Renal cortical epithelial cell (primary cell): ENCODE data around the gene SLC8A2. TPM values are rescaled to one million over a fixed set of nuclear protein-coding genes. Genes with fewer than 3 reads are reported as not detected.
"Not testable (repeated sequence)": the region's sequence is repeated elsewhere in the genome, so short reads cannot be mapped to it uniquely, and the experiment has no call there.

Experiments used
- DNase-seq: peaks from one replicate; pipeline ENCODE4 v3.0.0-alpha.2; 2011; ENCODE audit warnings: low read depth
- total RNA-seq: library from RNA; depleted of rRNA; stranded (reverse); fragments of >200 nt; gene quantifications from 2 replicates; pipeline ENCODE4 v1.2.3, GENCODE V29; 2014

Gene SLC8A2
- total RNA-seq, 1 donor from 2014 or later = 0.30 TPM

DNA sequence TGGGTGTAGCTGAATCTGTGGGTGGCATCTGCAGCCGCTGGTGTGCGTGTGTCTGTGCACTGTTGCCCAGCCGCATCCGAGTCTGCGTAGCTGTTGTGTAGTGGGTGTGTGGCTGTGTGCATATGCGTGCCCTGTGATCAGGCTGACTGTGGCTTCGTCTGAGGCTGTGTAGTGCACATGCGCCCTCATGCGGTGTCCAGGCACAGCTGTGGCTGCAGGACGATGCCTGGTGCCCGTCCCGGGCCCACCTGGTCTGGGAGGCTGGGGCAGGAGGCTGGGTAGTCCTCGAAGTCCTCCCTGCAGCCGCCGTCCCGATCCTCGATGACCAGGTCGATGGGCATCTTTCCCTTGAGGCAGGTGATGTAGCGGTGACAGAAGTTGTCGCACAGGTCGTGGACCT, 57.2 kb downstream of the SLC8A2 start:
- DNase-seq = no peak

DNA sequence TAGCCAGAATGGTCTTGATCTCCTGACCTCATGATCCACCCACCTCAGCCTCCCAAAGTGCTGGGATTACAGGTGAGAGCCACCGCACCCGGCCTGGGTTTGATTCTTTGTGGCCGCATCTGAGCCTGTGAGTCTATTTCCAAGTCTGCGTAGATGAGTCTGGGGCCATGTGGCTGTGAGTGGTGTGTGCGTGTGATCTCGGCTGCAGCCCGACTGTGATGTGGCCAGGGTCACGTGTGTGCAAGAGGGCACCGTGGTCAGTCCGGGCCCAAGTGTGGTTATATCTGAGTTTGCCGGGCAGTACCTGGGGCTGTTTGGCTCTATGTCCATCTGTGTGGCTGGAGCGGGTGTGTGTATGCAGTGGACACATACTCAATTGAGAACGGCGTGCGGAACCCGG, 57.8 kb downstream of the SLC8A2 start:
- DNase-seq = no peak

GRCh38 chr19:47411696-47412095, 60.0 kb downstream of the SLC8A2 start:
- not testable (repeated sequence) for DNase-seq

DNA sequence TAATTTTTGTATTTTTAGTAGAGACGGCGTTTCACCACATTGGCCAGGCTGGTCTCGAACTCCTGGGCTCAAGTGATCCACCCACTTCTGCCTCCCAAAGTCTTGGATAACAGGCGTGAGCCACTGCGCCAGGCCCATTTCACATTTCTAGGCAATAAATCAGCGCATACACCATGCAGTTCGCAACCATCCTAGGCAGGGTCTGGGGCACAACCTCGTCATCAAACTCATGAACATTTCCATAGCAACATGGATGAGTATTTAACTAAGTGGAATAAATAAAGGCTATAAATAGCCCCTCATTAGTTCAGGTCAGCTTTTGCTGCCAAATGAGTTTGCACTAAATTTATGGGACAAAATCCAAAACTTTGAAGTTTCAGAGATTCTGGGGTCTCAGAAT, 60.6 kb downstream of the SLC8A2 start:
- no peak for DNase-seq

DNA sequence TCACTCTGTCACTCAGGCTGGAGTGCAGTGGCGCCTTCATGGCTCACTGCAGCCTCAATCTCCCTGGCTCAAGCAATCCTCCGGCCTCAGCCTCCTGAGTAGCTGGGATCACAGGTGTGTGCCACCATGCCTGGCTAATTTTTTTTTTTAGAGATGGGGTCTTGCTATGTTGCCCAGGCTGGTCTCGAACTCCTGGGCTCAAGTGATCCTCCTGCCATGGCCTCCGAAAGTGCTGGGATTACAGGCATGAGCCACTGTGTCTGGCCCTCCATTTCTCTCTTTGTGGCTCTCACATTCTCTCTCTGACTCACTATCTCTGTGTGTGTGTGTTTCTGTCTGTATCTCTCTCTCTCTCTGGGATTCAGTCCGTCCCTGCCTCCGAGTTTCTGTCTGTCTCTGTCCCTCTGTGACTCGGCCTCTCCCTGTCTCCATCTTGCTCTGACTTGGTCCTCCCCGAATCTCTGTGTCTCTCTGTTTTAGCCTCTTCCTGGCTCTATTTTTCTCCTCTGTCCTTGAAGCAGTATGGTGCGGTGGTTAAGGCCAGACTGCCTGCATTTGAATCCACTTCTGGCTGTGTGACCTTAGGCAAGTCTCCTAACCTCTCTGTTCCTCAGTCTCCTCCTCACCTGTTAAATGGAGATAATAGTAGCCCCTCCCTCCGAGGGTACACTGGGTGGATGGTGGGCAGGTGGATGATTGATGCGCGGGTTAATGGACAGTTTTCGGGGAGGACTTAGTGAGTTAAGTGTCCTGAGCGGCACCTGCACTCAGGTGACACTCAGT, 63.3 kb downstream of the SLC8A2 start:
- DNase-seq = no peak

DNA sequence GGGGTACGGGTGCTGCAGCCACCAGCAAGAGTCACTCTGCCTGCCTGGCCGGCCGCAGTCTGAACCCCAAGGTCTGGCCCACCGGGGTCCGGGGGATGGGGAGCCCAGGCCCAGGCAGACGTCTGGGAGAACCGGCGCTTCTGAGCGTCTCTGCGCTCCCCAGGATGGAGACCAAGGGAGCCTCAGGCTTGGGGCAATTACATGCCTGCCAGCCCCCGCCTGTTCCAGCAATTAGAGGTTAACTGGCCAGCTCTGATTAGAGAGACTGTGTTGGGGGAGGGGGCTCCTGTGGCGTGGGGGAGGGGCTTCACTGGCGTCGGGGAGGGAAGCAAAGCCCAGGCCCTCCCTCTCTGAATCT, 64.3 kb downstream of the SLC8A2 start:
- DNase-seq = no peak

- no peak for DNase-seq
Observed at GRCh38 chr19:47406711-47407416, 64.8 kb downstream of the SLC8A2 start.

GRCh38 chr19:47405854-47406417, 65.8 kb downstream of the SLC8A2 start:
- DNase-seq = no peak

GRCh38 chr19:47405197-47405550, 66.5 kb downstream of the SLC8A2 start:
- no peak for DNase-seq

- DNase-seq = no peak
Observed at GRCh38 chr19:47404334-47405196, 67.1 kb downstream of the SLC8A2 start.

- no peak for DNase-seq
Observed at GRCh38 chr19:47402504-47402903, 69.2 kb downstream of the SLC8A2 start.

DNA sequence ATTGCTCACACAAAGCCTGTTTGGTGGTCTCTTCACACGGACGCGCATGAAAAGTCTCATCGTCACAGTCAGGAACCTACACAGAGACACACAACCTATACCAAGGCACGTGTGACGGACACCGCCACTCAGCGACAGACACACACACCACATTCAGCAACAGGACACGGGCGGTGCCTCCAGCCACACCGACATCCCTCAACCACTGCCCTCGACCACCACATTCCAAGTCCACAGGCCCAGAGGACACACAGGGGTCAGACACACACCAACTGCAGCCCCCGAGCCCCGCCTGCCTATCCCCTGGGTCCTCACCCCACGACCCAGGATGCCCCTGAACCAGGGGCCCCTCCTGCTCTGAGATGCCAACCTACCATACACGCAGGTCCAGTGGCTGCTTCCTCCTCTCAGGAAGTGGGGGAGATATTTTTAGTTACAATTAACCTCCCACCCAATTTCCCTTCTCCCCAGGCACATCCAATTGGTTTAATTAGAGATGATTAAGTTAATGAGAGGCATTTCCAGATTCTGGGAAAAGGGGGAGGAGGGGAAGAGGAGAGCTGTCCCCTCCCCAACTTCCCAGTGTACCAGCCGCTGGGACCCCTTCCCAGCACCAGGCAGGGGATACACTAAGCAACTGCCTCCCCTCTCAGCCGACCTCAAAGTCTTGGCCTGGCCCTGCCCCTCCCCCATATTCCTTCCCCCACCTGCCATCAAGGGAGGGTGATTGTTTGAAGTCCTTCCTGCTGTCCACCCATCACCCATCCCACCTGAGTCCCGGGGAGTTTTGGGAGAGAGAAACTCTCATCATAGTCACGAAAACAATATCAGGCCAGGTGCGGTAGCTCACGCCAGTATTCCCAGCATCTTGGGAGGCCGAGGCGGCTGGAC, 72.7 kb downstream of the SLC8A2 start:
- DNase-seq = no peak

DNA sequence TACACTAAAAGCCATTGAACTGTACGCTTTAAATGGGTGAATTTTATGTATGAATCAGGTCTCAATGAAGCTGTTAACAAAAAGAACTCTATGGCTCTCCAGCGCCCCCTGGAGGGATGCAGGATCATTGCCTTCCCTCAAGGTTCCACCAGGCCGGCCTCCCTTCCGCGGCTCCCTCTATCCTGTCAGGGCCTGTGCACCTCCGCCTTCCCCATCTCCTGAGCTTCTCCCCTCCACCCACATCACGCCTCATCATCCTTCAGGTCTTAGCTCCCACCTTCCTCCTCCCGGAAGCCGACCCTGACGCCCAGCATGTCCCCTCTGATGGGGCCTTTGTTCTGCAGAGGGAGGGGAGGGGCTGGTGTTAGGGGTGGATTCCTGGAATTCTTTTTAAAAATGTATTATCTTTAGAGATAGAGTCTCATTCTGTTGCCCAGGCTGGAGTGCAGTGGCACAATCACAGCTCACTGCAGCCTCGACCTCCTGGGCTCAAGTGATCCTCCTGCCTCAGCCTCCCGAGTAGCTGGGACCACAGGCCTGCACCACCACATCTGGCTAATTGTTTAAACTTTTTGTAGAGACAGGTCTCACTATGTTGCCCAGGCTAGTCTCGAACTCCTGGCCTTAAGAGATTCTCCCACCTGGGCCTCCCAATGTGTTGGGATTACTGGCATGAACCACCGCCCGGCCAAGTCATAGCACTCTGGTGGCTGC, 80.0 kb downstream of the SLC8A2 start:
- DNase-seq = peak; percentile 50

DNA sequence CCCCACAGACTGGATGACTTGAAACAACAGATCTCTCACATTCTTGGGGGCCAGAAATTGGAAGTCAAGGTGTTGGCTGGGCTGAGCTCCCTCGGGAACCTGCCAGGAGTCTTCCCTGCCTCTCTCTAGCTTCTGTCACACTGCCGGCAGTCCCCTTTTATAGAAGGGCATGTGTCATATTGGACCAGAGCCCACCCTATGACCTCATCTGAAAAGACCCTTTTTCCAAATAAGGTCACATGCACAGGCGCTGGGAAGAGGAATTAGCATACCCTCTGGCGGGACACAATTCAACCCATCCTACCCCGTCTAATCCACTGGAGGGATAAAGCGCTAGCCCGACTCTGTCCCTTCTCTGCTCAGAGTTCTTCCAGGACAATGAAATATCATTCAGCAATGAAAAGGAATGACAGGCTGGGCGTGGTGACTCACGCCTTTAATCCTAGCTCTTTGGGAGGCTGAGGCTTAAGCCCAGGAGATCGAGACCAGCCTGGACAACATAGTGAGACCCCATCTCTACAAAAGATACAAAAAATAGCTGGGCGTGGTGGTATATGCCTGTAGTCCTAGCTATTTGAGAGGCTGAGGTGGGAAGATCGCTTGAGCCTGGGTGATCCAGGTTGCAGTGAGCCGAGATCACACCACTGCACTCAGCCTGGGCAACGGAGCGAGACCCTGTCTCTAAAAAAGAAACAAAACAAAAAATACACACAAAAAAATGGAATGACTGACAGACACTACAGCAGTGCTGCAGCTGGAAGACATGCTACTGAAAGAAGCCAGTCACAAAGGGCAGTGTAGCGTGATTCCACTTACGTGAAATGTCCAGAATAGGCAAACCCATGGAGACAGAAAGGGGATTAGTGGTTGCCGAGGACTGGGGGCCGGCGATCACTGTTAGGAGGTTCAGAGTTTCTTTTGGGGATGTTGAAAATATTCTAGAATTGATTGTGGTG, 80.9 kb downstream of the SLC8A2 start:
- DNase-seq = no peak

- no peak for DNase-seq
Observed at GRCh38 chr19:47389150-47389556, 82.5 kb downstream of the SLC8A2 start.

DNA sequence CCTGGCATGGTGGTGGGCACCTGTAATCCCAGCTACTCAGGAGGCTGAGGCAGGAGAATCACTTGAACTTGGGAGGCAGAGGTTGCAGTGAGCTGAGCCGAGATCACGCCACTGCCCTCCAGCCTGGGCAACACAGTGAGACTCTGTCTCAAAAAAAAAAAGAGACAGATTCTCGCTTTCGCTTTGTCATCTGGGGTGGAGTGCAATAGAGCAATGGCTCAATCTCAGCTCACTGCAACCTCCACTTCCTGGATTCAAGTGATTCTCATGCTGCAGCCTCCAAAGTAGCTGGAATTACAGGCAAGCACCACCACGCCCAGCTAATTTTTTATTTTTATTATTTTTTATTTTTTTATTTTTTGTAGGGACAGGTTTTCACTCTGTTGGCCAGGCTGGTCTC, 83.0 kb downstream of the SLC8A2 start:
- DNase-seq = not testable (repeated sequence)

GRCh38 chr19:47387623-47388022, 84.1 kb downstream of the SLC8A2 start:
- DNase-seq = not testable (repeated sequence)

GRCh38 chr19:47386582-47386981, 85.1 kb downstream of the SLC8A2 start:
- not testable (repeated sequence) for DNase-seq

- DNase-seq = not testable (repeated sequence)
Observed at GRCh38 chr19:47384533-47384932, 87.2 kb downstream of the SLC8A2 start.
